H9 (cell line): ENCODE data around the gene SLTM. TPM values are rescaled to one million over a fixed set of nuclear protein-coding genes. Genes with fewer than 3 reads are reported as not detected.
A peak's percentile ranks its signal among the peaks of the same experiment; 100 is the strongest.
"Not testable (repeated sequence)": the region's sequence is repeated elsewhere in the genome, so short reads cannot be mapped to it uniquely, and the experiment has no call there.

ENCODE experiments used
- DNase-seq: peaks from one replicate; pipeline ENCODE4 v3.0.0-alpha.2; 2017
- H2AFZ ChIP-seq: one replicate; pipeline ENCODE4 v1.6.1; 2013; ENCODE audit warnings: mild to moderate bottlenecking, low read length, control low read depth, moderate library complexity
- H2AK5ac ChIP-seq: 2 replicates; pipeline ENCODE4 v1.6.1; 2013; ENCODE audit warnings: low read length, control low read depth, mixed read lengths; ENCODE audit not compliant: insufficient read length
- H2BK120ac ChIP-seq: one replicate; pipeline ENCODE4 v1.6.1; 2013; ENCODE audit warnings: low read depth, mild to moderate bottlenecking, low read length, control low read depth, inconsistent platforms; ENCODE audit not compliant: poor library complexity, severe bottlenecking
- H2BK12ac ChIP-seq: 2 replicates; pipeline ENCODE4 v1.6.1; 2013; ENCODE audit warnings: low read length, control low read depth, mixed read lengths, low read depth; ENCODE audit not compliant: insufficient read length
- H2BK15ac ChIP-seq: 2 replicates; pipeline ENCODE4 v1.6.1; 2013; ENCODE audit warnings: low read depth, low read length, control low read depth
- H2BK20ac ChIP-seq: one replicate; pipeline ENCODE4 v1.6.1; 2013; ENCODE audit warnings: low read depth, mild to moderate bottlenecking, low read length, control low read depth, inconsistent platforms; ENCODE audit not compliant: poor library complexity, severe bottlenecking
- H2BK5ac ChIP-seq: 2 replicates; pipeline ENCODE4 v1.6.1; 2013; ENCODE audit warnings: low read length, control low read depth, mixed read lengths; ENCODE audit not compliant: insufficient read length
- H3K14ac ChIP-seq: 2 replicates; pipeline ENCODE4 v1.6.1; 2013; ENCODE audit warnings: low read length, control low read depth; ENCODE audit not compliant: insufficient read depth
- H3K18ac ChIP-seq: 2 replicates; pipeline ENCODE4 v1.6.1; 2013; ENCODE audit warnings: low read depth, mild to moderate bottlenecking, mixed read lengths, low read length, control low read depth; ENCODE audit not compliant: insufficient read length
- H3K23ac ChIP-seq: 2 replicates; pipeline ENCODE4 v1.6.1; 2013; ENCODE audit warnings: low read length, control low read depth, mixed read lengths, low read depth; ENCODE audit not compliant: insufficient read length
- H3K23me2 ChIP-seq: 2 replicates; pipeline ENCODE4 v1.6.1; 2013; ENCODE audit warnings: low read depth, mild to moderate bottlenecking, mixed read lengths, low read length, control low read depth; ENCODE audit not compliant: insufficient read length, poor library complexity, severe bottlenecking
- H3K27ac ChIP-seq: 2 replicates; pipeline ENCODE4 v1.5.1; 2013; ENCODE audit warnings: low read length, control low read depth, mixed read lengths, low read depth; ENCODE audit not compliant: insufficient read length
- H3K27me3 ChIP-seq: 2 replicates; pipeline ENCODE4 v1.6.1; 2013; ENCODE audit warnings: low read length, control low read depth, inconsistent platforms; ENCODE audit not compliant: insufficient read depth
- H3K4ac ChIP-seq: 2 replicates; pipeline ENCODE4 v1.6.1; 2013; ENCODE audit warnings: low read depth, mild to moderate bottlenecking, control low read depth, inconsistent platforms, low read length, moderate library complexity
- H3K4me1 ChIP-seq: 2 replicates; pipeline ENCODE4 v1.6.1; 2013; ENCODE audit warnings: low read length, control low read depth, inconsistent platforms; ENCODE audit not compliant: insufficient read depth
- H3K4me2 ChIP-seq: 2 replicates; pipeline ENCODE4 v1.6.1; 2013; ENCODE audit warnings: low read length, control low read depth, mixed read lengths; ENCODE audit not compliant: insufficient read length, insufficient read depth
- H3K56ac ChIP-seq: 2 replicates; pipeline ENCODE4 v1.6.1; 2013; ENCODE audit warnings: low read depth, mild to moderate bottlenecking, mixed read lengths, low read length, control low read depth; ENCODE audit not compliant: insufficient read length
- H3K79me1 ChIP-seq: 2 replicates; pipeline ENCODE4 v1.6.1; 2013; ENCODE audit warnings: low read depth, mild to moderate bottlenecking, moderate library complexity, low read length, control low read depth, inconsistent platforms; ENCODE audit not compliant: insufficient read depth, poor library complexity, severe bottlenecking
- H3K79me2 ChIP-seq: 2 replicates; pipeline ENCODE4 v1.6.1; 2013; ENCODE audit warnings: low read length, control low read depth, inconsistent platforms; ENCODE audit not compliant: insufficient read depth
- H3K9ac ChIP-seq: 2 replicates; pipeline ENCODE4 v1.6.1; 2013; ENCODE audit warnings: low read length, control low read depth, mixed read lengths; ENCODE audit not compliant: insufficient read length; ENCODE audit errors: extremely low read depth
- H3K9me3 ChIP-seq: one replicate; pipeline ENCODE4 v1.6.1; 2013; ENCODE audit warnings: low read depth, low read length, inconsistent platforms; ENCODE audit not compliant: control insufficient read depth
- H3T11ph ChIP-seq: one replicate; pipeline ENCODE4 v1.6.1; 2013; ENCODE audit warnings: mild to moderate bottlenecking, low read length, control low read depth, inconsistent platforms
- H4K20me1 ChIP-seq: one replicate; pipeline ENCODE4 v1.6.1; 2013; ENCODE audit not compliant: control insufficient read depth, insufficient read length, insufficient read depth
- H4K5ac ChIP-seq: 2 replicates; pipeline ENCODE4 v1.6.1; 2013; ENCODE audit warnings: low read depth, mild to moderate bottlenecking, mixed read lengths, low read length, control low read depth; ENCODE audit not compliant: insufficient read length
- H4K8ac ChIP-seq: replicated peaks from 2 replicates; pipeline ENCODE4 v1.6.1; 2013; ENCODE audit warnings: low read length, control low read depth, mixed read lengths, low read depth; ENCODE audit not compliant: insufficient read length
- H4K91ac ChIP-seq: 2 replicates; pipeline ENCODE4 v1.6.1; 2013; ENCODE audit warnings: low read depth, mild to moderate bottlenecking, moderate library complexity, mixed read lengths, low read length, control low read depth; ENCODE audit not compliant: insufficient read length
- H3K27ac Mint-ChIP-seq, 3 experiments: 2 replicates in 2 of 3; 3 replicates in 1 of 3; pipeline ENCODE4 v1.8.0; 2020 to 2021; ENCODE audit warnings: mixed read lengths in 3 of 3, mild to moderate bottlenecking in 1 of 3, moderate library complexity in 1 of 3
- H3K27me3 Mint-ChIP-seq: 2 replicates; pipeline ENCODE4 v1.8.0; 2021; ENCODE audit warnings: low read depth, mild to moderate bottlenecking, moderate library complexity, mixed read lengths
- H3K36me3 Mint-ChIP-seq, 3 experiments: 2 replicates in 2 of 3; 3 replicates in 1 of 3; pipeline ENCODE4 v1.8.0; 2020 to 2021; ENCODE audit warnings: low read depth in 3 of 3, mixed read lengths in 3 of 3; ENCODE audit not compliant: insufficient read depth in 1 of 3
- H3K4me1 Mint-ChIP-seq, 2 experiments: 2 replicates each; pipeline ENCODE4 v1.8.0; 2020; ENCODE audit warnings: mixed read lengths in 2 of 2
- H3K4me3 Mint-ChIP-seq, 2 experiments: 2 replicates in 1 of 2; 3 replicates in 1 of 2; pipeline ENCODE4 v1.8.0; 2020 to 2021; ENCODE audit warnings: mild to moderate bottlenecking in 2 of 2, mixed read lengths in 2 of 2, moderate library complexity in 1 of 2
- H3K9me3 Mint-ChIP-seq, 2 experiments: 2 replicates in 1 of 2; 3 replicates in 1 of 2; pipeline ENCODE4 v1.8.0; 2020; ENCODE audit warnings: mild to moderate bottlenecking in 2 of 2, mixed read lengths in 2 of 2, moderate library complexity in 1 of 2
- WGBS: extraction: QIAGEN DNeasy Blood & Tissue Kit; methylation state at CpG from one replicate; pipeline ENCODE4 v1.1.7; 2013; ENCODE audit warnings: missing lambda C conversion rate, low lambda C conversion rate, mixed read lengths; ENCODE audit not compliant: insufficient read length; ENCODE audit errors: extremely low coverage; 5-methylcytosine and 5-hydroxymethylcytosine counted together
- total RNA-seq: library from RNA; stranded (reverse); gene quantifications from 2 replicates; pipeline ENCODE4 v1.2.1, GENCODE V29; 2021
- TF ChIP-seq, protein P1 (sequence below): fragments of 200-600 bp; sonication (generic); conservative IDR thresholded peaks from 3 replicates; pipeline ENCODE4 v1.8.0; 2021; ENCODE audit warnings: antibody characterized with exemption, mild to moderate bottlenecking

The SLTM gene
- total RNA-seq, 1 experiment from 2014 or later, result 132 TPM

DNA sequence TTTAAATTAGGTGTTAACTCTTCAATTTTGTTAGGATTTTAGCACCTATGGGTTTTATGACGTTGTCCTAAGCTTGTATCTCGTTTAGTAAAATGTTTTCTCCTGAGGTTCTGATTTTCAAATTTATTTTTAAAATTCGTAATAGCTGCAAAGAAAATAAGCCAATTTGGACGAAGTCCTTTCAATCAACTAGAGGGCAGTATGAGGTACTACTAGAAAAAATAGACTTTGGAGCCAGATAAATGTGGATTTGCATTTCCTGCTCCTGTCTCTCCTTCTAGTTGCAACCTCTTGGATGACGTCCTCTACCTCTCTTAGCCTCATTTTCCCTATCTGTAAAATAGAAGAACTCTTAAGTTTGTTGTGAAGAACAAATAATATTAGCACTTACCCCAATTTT lies 81.1 kb downstream of the SLTM start:
- H3K4me1 ChIP-seq, result no peaks in the 10 kb centered on the region
- no peak overlapping the region for H4K91ac ChIP-seq
- no peaks in the 10 kb centered on the region for H4K20me1 ChIP-seq
- H3K27ac Mint-ChIP-seq, result no peak overlapping the region; a peak in 1 of 7 replicates
- H3K27me3 ChIP-seq, result no peaks in the 10 kb centered on the region
- TF ChIP-seq, protein P1, sequence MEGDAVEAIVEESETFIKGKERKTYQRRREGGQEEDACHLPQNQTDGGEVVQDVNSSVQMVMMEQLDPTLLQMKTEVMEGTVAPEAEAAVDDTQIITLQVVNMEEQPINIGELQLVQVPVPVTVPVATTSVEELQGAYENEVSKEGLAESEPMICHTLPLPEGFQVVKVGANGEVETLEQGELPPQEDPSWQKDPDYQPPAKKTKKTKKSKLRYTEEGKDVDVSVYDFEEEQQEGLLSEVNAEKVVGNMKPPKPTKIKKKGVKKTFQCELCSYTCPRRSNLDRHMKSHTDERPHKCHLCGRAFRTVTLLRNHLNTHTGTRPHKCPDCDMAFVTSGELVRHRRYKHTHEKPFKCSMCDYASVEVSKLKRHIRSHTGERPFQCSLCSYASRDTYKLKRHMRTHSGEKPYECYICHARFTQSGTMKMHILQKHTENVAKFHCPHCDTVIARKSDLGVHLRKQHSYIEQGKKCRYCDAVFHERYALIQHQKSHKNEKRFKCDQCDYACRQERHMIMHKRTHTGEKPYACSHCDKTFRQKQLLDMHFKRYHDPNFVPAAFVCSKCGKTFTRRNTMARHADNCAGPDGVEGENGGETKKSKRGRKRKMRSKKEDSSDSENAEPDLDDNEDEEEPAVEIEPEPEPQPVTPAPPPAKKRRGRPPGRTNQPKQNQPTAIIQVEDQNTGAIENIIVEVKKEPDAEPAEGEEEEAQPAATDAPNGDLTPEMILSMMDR, result peak; percentile 47; the same call in 2 of the 3 replicates
- peaks cover 8 to 29% (median 20%) of the 10 kb centered on the region in 3 experiments; a peak in 6 of 7 replicates for H3K36me3 Mint-ChIP-seq
- no peak overlapping the region for H3K4me2 ChIP-seq
- H2BK20ac ChIP-seq, result no peak overlapping the region
- H3K27ac ChIP-seq, result no peak overlapping the region
- H3K23ac ChIP-seq, result no peak overlapping the region
- H2AFZ ChIP-seq, result no peak overlapping the region
- DNase-seq, result no peak
- H3K18ac ChIP-seq, result no peak overlapping the region
- H4K5ac ChIP-seq, result no peak overlapping the region
- no peaks in the 10 kb centered on the region for H3K23me2 ChIP-seq
- H3K9ac ChIP-seq, result no peak overlapping the region
- no peak overlapping the region for H3T11ph ChIP-seq
- no peak overlapping the region for H2BK5ac ChIP-seq
- no peaks in the 10 kb centered on the region for H3K79me1 ChIP-seq
- no peak overlapping the region for H3K4me3 Mint-ChIP-seq
- no peaks in the 10 kb centered on the region for H3K27me3 Mint-ChIP-seq
- H2BK120ac ChIP-seq, result no peak overlapping the region
- H3K9me3 ChIP-seq, result no peaks in the 10 kb centered on the region
- H2BK15ac ChIP-seq, result no peak overlapping the region
- no peak overlapping the region for H3K4ac ChIP-seq
- H2BK12ac ChIP-seq, result no peak overlapping the region
- H3K9me3 Mint-ChIP-seq, result no peaks in the 10 kb centered on the region
- H3K14ac ChIP-seq, result no peak overlapping the region
- H3K4me1 Mint-ChIP-seq, result peaks cover 0 to 4% of the 10 kb centered on the region in 2 experiments; a peak in 1 of 4 replicates
- H3K79me2 ChIP-seq, result no peaks in the 10 kb centered on the region
- no CpG with 5 or more reads among the region's 5 CpGs for WGBS
- no peak overlapping the region for H4K8ac ChIP-seq
- H3K56ac ChIP-seq, result no peak overlapping the region
- no peak overlapping the region for H2AK5ac ChIP-seq

DNA sequence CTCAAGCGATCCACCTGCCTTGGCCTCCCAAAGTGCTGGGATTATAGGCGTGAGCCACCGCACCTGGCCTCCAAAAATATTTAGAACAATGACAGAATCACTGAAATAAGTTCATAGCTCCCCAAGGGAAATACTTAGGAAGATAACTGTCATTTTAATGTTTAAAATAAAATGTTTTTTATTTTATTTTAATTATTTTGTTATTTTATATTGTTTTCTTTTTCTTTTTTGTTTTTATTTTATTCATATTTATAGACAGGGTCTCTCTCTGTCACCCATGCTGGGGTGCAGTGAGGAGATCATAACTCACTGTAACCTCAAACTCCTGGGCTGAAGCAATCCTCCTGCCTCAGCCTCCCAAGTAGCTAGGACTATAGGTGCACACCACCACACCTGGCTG lies 82.3 kb downstream of the SLTM start:
- not testable (repeated sequence) for H3K27ac Mint-ChIP-seq, H2AFZ ChIP-seq, H2BK12ac ChIP-seq, H3T11ph ChIP-seq, H3K9ac ChIP-seq, H3K27me3 Mint-ChIP-seq, DNase-seq, H4K5ac ChIP-seq, H3K4ac ChIP-seq, H3K23me2 ChIP-seq, H3K27me3 ChIP-seq, H3K23ac ChIP-seq, H2BK120ac ChIP-seq, H3K27ac ChIP-seq, H4K91ac ChIP-seq, H4K8ac ChIP-seq, H3K9me3 ChIP-seq, H2BK20ac ChIP-seq, H3K4me2 ChIP-seq, H2BK5ac ChIP-seq, H2AK5ac ChIP-seq, H3K14ac ChIP-seq, H3K79me1 ChIP-seq, H3K9me3 Mint-ChIP-seq, H3K4me3 Mint-ChIP-seq, H3K4me1 Mint-ChIP-seq, H3K18ac ChIP-seq, H2BK15ac ChIP-seq, H4K20me1 ChIP-seq, H3K56ac ChIP-seq, H3K79me2 ChIP-seq, H3K4me1 ChIP-seq
- no CpG with 5 or more reads among the region's 3 CpGs for WGBS
- H3K36me3 Mint-ChIP-seq, result peaks cover 8 to 30% (median 22%) of the 10 kb centered on the region in 3 experiments; a peak in 6 of 7 replicates
